Endometrium (tissue), 2 donors: ENCODE measurements around the gene TECPR1.

Source experiments
- FAIRE-seq: peaks from 2 replicates; lab custom pipeline; 2012; peaks lifted over from hg19 to GRCh38; lab: Jason Lieb, UNC
- donor health status: control.
- donor health status: control.

TECPR1 gene

DNA sequence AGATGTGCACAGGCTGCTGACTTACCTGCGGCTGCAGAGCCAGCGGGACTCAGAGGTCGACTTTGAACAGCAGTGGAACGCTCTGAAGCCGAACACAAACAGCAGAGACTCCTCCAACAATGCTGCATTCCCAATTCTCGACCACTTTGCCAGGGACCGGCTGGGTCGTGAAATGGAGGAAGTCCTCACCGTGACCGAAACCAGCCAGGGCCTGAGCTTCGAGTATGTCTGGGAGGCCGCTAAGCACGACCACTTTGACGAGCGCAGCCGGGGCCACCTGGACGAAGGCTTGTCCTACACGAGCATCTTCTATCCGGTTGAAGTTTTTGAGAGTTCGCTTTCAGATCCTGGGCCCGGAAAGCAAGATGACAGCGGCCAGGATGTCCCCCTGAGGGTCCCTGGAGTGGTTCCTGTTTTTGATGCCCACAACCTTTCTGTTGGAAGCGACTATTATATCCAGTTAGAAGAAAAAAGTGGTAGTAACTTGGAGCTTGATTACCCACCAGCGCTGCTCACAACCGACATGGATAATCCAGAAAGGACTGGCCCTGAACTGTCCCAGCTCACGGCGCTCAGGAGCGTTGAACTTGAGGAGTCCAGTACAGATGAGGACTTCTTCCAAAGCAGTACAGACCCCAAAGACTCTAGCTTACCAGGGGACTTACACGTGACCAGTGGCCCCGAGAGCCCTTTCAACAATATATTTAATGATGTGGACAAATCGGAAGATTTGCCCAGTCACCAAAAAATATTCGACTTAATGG, 60.2 kb downstream of the TECPR1 start:
- FAIRE-seq: no peak

DNA sequence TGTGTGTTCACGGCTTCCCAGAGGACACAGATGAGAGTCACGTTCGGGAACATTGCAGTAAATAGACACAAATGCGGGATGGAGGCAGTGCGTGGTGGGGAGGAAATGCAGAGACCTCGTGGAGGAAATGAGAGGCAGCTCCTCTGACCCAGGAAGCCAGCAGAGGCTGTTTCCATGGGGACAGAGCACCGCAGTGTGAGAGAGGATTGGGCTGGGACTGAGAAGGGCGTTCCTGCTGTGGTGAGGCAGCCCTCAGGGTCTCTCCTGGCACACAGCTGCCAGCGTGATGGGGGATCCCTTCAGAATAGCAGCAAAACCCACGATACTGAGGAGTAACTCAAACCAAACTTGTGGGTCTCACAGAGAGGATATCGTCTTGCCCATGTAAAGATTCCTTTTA, 62.5 kb downstream of the TECPR1 start:
- no peak for FAIRE-seq

DNA sequence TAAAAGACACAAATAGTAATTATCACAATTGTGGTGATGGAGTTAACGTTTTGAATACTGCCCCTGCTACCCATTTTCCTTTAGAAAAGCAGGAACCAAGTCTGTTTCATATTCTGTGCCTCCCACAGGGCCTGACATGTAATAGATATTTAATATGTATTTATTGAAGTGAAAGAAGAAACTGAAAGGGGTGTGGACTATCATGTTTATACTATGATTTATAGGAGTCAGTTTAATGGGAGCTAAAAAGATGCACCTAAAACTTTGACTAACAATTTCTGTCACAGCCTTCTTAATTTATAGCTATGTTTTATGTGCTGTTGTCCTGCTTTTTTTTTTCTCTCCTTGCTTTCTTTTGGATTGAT, 64.9 kb downstream of the TECPR1 start:
- no peak for FAIRE-seq

DNA sequence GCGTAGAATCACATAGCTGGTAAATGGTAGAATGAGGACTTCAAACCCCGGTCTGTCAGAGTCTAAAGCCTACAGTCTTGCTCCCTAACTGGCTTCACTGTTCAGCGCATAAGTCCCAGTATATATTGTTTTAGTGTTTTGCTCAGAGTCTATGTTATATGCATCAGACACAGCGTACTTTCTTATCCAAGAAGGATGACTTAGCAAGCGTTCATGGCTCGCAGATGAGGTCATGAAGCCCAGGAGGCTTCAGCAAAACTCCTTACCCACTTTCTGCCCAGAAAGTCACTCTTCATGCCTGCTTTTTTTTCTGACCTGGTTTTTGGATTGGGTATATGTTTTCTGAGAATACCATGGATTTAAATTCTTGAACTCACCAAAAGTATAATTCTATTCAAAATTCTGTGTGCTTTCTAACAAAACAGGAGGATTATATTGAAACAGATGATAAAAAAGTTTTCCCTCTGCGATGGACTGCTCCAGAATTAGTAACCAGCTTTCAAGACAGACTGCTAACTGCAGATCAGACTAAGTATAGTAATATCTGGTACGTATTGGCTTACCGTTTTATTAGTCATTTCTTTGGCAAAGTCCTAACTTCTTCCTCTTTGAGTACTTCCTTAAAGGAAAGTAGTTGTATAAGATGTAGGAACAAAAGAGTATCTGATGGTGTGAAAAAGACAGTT, 65.4 kb downstream of the TECPR1 start:
- FAIRE-seq: no peak

DNA sequence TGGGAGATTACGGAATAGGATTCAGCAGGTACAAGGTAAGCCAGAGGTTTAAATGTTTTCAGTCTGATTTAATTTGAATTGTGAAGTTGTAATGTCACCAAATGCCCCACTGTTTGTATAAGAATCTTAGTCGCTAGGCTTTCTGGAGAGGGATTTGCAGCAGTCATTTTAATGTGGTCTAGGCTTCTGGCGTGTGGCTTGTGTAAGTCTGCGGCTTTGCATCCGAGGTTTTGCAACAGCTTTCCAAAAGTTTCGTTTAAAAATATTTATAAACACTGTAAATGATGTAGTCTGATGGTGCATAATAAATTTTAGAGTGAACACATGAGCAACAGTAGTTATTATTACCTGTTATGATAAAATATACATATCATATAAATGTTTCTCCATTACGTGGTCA, 66.9 kb downstream of the TECPR1 start:
- FAIRE-seq: no peak

DNA sequence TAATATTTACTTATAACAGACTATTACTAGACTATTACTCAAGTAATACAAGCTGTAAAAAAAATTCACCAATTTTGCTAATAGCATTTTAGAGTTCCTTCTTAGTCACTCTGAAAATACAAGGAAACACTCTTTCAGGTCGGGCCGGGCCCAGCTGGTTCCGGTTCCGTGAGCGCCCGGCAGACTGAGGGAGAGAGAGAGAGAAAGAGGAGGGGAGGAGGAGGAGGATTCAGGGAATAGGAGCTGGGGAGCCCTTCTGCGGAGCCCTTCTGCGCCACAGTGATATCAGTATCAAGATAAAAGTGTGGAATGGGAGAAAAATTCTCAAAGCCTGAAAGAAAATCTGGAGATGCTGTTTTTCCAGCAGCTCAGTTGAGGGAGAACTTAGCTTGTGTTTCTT, 71.3 kb downstream of the TECPR1 start:
- no peak for FAIRE-seq

DNA sequence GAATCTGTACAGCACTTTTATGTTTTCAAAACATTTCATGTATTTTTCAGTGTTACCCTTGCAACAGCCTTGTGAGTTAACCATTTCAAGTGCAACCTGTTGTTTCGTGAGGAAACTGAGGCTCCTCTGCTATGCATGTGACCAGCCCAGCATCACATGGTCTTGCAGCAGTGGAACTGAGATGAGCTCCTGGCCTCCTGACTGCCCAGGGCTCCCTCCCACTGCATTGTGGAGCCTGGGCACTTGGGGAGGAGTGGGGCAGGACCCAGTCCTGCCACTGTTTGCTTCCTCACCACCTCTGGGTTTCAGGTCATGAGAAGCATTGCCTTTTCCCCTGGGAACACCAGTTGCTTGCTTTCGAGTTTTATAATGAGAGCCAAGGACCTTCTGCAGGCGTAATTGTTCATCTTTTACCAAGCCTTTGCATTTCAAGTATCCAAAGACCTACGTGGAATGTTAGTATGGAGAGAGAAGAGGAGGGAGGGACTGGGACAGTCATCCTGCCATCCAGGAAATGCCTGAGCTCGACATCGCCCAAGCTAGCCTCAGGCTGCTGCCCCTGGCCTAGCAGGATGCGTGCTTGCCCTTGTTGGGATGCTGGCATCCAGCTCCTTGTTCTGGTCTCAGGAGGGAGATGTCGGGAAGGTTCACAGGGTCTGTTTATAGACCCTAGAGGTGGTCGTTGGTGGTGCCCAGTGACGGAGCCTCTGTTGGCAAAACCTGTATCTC, 73.1 kb downstream of the TECPR1 start:
- no peak for FAIRE-seq

DNA sequence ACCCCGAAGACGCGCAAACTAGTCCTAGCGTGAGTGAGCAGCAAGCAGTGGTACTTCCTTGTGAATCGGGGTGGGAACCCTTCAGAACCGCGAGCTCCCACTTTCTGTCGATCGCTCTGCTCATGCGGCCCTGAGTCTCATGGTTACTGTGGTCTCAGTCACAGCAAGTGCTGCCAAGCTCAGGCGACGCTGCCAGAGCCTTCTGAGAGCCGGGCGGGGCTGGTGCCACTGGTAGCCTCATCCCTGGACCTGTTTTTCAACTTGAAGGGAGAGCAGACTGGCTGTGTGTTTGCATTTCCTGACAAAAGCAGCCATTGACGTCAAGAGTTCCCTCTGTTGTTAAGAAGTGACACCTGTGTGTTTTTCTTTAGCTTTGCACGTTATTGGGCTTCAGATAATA, 73.7 kb downstream of the TECPR1 start:
- FAIRE-seq: no peak

DNA sequence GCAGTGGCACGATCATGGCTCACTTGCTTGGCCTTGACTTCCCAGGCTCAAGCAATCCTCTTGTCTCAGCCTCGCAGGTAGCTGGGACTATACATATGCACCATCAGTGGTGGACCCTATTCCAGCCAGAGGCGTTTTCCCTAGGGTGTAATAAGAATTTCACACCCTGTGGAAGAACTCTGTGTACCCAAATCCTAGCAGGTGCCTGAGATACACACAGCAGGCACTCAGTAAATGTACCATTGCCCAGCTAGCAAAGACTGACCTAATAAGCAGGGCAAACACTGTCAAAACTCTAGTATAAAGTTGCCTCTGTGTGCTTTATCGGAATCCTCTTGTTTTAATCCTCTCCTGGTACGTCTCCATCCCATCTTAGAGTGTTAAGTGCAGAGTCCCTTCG, 74.5 kb downstream of the TECPR1 start:
- no peak for FAIRE-seq

DNA sequence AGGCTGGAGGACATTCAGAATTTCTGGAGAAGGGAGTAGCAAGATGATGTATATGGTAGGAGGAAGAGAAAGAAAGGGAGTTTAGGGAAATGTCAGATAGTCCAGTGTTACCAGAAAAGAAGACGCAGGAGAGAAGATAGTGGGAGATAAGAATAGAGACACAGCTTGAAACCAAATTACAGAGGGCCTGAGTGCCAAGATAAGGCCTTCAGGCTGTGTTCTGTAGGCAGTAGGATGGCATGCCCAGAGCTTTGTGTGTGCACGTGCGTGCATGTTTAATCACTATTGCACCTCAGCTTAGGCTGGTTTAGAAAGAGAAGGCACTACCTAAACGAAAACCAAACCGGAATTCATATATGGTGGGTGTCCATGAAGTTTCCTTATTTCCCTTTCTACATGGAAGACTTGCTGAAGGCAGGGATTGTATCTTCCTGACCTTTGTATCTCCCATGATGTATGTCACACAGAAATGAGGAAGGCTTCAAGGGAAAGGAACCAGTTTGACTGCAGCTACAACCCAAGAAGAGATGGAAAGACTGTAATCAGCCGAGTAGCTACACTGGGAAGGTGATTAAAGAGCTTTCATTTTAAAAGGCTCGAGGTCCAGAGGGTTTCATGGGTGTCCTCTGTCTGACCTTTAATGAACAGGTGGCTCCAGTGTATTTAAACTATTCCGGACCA, 76.6 kb downstream of the TECPR1 start:
- FAIRE-seq: no peak

DNA sequence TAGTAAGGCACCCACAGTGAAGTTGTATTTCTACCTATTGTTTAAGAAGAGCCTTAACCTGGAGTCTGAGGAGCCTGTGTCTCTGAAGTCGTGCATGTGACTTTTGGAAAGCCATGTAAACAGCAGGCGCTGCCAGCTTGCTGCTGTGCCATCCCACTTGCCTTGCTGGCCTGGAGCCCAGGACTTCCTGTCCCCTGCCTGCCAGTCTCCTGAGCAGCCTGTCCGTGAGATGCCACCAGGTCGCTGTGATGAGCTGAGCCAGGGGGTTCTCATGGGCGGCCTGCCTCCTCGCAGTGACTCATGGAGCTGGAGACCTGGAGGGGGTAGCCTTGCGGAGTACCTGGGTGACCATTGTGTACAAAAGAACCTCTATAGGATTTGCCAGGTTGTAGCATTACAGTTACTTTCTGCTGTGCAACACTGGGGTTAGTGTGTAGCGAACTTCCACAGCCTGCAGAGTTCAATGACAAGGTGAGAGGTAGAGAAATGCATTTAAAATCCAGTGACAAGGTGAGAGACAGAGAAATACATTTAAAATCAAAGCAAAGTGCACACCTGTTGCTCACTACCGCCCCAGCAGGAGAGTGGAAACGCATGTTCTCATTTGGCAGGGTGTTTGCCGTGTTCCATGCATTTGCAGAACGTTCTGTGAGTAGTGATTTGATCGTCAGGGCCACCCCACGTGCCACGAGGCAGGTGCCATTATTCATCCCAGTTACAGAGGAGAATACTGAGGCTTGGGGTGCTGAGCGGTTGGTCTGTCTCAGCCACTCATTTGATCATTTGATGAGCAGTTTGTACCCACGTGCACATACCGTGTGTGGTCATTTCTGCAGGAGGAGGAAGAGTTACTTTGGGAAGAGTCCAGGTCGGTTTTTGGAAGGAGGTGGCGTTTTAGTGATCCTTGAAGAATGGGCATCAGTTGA, 77.4 kb downstream of the TECPR1 start:
- no peak for FAIRE-seq

DNA sequence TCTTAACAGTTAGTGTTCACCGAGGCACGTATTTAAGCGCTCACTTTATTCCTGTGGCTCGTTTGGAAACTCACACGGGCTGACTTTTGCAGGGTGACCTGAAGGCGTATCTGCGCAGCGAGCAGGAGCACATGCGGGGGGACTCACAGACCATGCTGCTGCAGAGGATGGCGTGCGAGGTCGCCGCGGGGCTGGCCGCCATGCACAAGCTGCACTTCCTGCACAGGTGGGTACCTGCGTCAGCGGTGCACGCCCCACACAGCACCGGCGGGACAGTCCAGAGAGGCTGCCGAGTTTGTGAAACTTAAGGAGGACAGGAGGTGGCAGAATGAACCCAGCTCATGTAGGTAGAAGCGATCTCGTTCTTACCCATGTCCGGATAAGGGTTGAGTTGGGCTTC, 80.6 kb downstream of the TECPR1 start:
- no peak for FAIRE-seq

DNA sequence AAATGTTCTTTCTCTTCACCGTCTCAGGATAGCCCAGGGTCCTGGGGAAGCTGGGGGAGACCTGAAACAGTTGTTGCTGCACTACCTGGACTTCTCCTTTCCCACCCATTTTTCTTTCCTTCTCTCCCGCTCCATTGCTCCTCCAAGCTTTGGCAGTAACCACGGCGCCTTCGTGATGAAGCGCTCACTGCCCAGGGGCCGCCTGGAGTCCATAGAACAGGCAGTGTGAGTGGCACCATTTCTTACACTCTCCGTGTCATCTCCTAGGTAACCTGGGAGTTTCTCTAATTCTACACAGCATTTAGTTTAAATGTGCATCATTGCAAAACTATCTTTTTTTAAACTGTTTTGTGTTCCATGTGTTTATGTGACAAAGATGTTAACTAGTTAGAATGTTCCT, 81.1 kb downstream of the TECPR1 start:
- no peak for FAIRE-seq

DNA sequence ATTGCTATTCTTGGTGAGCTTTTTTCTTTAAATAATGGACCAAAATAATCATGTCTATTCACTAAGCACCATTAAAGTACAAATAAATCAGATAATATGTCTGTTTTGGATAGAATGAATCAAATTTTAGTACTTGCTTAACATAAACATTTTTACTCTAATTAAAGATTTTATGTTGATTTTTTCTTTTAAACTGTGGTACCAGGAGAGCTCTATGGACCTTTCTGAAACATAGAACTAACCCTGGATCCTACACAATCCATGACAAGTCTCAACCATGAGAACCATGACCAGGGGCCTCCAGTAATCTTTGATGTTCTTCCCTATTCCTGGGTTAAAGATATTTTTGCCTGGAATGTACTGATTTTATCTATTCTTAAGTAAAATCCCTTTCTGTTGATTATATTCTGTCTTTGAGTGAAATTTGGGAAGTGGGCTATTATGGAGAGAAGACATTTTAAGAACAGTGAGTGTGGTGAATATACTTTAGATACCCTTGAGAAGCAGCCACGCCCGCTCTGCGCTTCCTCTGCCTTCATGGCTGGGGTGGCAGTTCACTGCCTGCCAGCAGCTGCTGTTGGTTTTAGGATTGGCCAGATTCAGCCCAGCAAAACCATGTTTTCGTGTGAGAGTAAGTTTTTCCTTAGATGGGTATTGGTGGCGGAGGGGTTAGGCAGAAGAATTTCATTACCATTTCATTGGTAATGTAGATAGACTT, 83.0 kb downstream of the TECPR1 start:
- no peak for FAIRE-seq

DNA sequence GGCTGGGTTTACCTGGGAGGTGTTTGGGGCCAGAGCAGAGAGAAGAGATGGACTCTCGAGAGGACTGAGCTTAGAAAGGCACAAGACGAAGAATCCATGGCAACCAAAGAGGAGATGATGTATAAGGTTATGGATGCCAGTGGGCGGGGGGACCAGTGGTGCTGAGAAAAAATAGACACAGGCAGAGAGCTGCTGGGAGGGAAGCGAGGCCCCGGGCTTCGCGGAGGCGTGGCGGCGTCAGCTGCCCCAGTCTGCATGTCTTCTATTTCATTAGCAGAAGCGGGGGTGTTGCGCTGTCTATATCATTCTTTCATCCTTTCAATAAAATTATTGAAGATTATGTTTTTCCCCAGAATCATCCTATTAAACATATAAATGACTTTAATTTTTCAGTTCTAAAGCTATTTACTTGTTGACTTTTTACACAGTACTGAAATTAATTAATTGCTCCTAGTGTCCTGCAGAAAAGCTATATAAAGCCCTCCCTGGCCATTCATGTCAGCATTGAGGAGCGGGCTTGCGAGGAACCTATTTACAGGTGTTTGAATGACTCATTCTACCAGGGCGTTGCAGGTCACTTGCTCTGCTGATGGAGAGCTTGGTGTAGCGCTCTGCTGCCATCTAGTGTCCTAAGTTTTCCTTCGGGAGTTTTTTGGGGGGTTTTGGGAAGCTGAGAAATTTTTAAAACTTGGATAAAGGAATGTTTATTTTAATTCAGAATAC, 83.7 kb downstream of the TECPR1 start:
- FAIRE-seq: peak; percentile 29

DNA sequence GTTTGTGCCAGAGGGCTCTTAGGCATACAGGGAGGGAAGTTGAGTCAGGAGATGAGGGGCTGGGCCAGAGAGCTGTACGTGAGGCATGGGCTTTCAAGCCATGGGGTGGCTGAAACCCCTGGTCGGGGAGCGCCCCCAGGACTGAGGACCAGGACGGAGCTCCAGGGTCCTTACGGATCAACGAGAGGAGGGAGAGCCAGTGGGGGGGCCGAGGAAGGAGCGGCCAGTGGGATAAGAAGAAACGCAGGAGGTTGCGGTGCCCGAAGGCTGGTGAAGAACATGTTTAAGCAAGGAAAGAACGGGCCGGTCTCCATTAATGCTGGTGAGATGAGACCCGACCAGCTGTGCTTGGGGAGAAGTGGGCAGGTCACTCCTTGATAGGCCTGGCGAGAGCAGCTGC, 84.4 kb downstream of the TECPR1 start:
- no peak for FAIRE-seq

DNA sequence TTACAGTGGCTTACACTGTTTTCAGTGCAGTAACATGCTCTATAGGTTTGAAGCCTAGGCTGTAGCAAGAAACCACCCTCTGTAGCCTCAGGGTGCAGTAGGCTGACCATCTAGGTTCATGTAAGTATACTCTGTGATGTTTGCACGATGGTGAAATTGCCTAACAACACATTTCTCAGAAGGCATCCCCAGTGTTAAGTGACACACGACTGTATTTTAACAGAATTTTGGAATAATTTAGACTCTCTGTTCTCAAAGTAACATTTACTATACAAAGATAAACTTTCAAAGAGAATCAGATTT, 85.4 kb downstream of the TECPR1 start:
- FAIRE-seq: no peak

DNA sequence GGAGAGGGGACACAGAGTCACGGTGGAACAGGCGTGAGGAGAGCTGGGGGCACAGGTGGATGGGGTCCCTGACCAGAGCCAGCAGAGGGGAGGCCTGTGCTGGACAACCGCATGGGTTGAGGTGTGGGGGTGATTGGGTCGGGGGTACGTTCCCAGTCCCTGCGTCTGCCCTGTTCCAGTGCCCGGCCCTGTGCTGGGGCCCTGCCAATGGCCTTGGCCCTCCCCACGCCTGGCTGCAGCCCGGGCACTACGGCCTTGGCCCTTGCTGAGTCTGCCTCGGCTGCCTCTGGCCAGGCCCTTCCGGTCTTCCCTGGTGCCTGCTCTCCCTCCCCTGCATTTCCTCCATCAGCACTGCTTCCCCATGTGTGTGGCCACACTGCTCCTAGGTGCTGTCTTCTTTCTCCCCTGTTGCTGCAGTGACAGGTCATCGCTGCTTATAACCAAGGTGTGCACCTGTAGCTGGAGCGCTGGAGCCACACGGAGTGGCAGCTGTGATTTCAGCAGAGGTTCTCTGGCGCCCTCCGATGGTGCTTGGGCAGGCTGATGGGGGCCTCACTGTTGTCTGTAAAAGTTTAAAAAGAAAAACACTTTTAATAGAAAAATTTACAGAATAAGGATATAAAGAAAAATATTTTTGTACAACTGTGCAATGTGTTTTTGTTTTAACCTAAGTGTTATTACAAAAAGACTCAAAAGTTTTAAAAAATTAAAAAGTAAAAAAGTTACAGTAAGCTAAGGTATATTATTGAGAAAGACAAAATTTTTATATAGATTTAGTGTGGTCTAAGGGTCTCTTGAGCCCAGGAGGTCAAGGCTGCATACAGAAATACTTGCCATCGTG, 86.0 kb downstream of the TECPR1 start:
- FAIRE-seq: no peak
